Measurements from ENCODE around the gene CCNF.

The CCNF gene

GRCh38 chr16:2471016-2471652 lies 41.9 kb downstream of the CCNF start, which contains the start of gene NTN3 (continued):
- TF ChIP-seq ZNF10 (tag by site-specific recombination; IDR thresholded peaks at IDR 0.05): peak; percentile 5; the same call in 1 of the 2 replicates
- TF ChIP-seq ZNF324 (tag by site-specific recombination; IDR thresholded peaks at IDR 0.05): no peak
- TF ChIP-seq, protein P1, sequence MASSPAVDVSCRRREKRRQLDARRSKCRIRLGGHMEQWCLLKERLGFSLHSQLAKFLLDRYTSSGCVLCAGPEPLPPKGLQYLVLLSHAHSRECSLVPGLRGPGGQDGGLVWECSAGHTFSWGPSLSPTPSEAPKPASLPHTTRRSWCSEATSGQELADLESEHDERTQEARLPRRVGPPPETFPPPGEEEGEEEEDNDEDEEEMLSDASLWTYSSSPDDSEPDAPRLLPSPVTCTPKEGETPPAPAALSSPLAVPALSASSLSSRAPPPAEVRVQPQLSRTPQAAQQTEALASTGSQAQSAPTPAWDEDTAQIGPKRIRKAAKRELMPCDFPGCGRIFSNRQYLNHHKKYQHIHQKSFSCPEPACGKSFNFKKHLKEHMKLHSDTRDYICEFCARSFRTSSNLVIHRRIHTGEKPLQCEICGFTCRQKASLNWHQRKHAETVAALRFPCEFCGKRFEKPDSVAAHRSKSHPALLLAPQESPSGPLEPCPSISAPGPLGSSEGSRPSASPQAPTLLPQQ (tag by site-specific recombination; IDR thresholded peaks at IDR 0.05): peak; percentile 9
- TF ChIP-seq ZFHX2 (tag by site-specific recombination; conservative IDR thresholded peaks at IDR 0.05): peak; percentile 94
- no peak for TF ChIP-seq ZNF555 (tag by site-specific recombination; conservative IDR thresholded peaks at IDR 0.05)
- TF ChIP-seq ZNF626 (tag by site-specific recombination; IDR thresholded peaks at IDR 0.05): no peak
- TF ChIP-seq WT1 (tag by site-specific recombination; IDR thresholded peaks at IDR 0.05): no peak
- TF ChIP-seq, protein P2, sequence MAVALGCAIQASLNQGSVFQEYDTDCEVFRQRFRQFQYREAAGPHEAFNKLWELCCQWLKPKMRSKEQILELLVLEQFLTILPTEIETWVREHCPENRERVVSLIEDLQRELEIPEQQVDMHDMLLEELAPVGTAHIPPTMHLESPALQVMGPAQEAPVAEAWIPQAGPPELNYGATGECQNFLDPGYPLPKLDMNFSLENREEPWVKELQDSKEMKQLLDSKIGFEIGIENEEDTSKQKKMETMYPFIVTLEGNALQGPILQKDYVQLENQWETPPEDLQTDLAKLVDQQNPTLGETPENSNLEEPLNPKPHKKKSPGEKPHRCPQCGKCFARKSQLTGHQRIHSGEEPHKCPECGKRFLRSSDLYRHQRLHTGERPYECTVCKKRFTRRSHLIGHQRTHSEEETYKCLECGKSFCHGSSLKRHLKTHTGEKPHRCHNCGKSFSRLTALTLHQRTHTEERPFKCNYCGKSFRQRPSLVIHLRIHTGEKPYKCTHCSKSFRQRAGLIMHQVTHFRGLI (tag by site-specific recombination; IDR thresholded peaks at IDR 0.05): no peak
- TF ChIP-seq ZNF366 (tag by site-specific recombination; conservative IDR thresholded peaks at IDR 0.05): no peak
- TF ChIP-seq, protein P3, sequence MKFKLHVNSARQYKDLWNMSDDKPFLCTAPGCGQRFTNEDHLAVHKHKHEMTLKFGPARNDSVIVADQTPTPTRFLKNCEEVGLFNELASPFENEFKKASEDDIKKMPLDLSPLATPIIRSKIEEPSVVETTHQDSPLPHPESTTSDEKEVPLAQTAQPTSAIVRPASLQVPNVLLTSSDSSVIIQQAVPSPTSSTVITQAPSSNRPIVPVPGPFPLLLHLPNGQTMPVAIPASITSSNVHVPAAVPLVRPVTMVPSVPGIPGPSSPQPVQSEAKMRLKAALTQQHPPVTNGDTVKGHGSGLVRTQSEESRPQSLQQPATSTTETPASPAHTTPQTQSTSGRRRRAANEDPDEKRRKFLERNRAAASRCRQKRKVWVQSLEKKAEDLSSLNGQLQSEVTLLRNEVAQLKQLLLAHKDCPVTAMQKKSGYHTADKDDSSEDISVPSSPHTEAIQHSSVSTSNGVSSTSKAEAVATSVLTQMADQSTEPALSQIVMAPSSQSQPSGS (tag by site-specific recombination; IDR thresholded peaks at IDR 0.05; ENCODE audit: low read depth): no peak
- no peak for TF ChIP-seq ZNF76 (tag by site-specific recombination; IDR thresholded peaks at IDR 0.05; ENCODE audit: borderline replicate concordance, low read depth)
- TF ChIP-seq ZNF174 (tag by site-specific recombination; IDR thresholded peaks at IDR 0.05): no peak
- 0 out of 2 replicates have a peak, but pooled peaks have one; percentile 8 for TF ChIP-seq SP7 (tag by site-specific recombination; IDR thresholded peaks at IDR 0.05)
- no peak for TF ChIP-seq ZNF341 (tag by site-specific recombination; IDR thresholded peaks at IDR 0.05; ENCODE audit: low read depth)
- TF ChIP-seq, protein P4, sequence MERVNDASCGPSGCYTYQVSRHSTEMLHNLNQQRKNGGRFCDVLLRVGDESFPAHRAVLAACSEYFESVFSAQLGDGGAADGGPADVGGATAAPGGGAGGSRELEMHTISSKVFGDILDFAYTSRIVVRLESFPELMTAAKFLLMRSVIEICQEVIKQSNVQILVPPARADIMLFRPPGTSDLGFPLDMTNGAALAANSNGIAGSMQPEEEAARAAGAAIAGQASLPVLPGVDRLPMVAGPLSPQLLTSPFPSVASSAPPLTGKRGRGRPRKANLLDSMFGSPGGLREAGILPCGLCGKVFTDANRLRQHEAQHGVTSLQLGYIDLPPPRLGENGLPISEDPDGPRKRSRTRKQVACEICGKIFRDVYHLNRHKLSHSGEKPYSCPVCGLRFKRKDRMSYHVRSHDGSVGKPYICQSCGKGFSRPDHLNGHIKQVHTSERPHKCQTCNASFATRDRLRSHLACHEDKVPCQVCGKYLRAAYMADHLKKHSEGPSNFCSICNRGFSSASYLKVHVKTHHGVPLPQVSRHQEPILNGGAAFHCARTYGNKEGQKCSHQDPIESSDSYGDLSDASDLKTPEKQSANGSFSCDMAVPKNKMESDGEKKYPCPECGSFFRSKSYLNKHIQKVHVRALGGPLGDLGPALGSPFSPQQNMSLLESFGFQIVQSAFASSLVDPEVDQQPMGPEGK (tag by site-specific recombination; IDR thresholded peaks at IDR 0.05): 0 out of 2 replicates have a peak, but pooled peaks have one; percentile 9
- peak; percentile 36; the same call in 1 of the 2 replicates for TF ChIP-seq IKZF3 (tag by site-specific recombination; IDR thresholded peaks at IDR 0.05)
- TF ChIP-seq ZNF404 (tag by site-specific recombination; IDR thresholded peaks at IDR 0.05): no peak
- peak; percentile 78 for TF ChIP-seq KLF1 (tag by site-specific recombination; IDR thresholded peaks at IDR 0.05)
- TF ChIP-seq ZFP3 (tag by site-specific recombination; IDR thresholded peaks at IDR 0.05; ENCODE audit: low read depth): no peak
- no peak for TF ChIP-seq CTCF (tag by site-specific recombination; IDR thresholded peaks at IDR 0.05)
- TF ChIP-seq ZBTB8A (tag by site-specific recombination; IDR thresholded peaks at IDR 0.05): peak; percentile 76; the same call in 1 of the 2 replicates
- TF ChIP-seq, protein P5, sequence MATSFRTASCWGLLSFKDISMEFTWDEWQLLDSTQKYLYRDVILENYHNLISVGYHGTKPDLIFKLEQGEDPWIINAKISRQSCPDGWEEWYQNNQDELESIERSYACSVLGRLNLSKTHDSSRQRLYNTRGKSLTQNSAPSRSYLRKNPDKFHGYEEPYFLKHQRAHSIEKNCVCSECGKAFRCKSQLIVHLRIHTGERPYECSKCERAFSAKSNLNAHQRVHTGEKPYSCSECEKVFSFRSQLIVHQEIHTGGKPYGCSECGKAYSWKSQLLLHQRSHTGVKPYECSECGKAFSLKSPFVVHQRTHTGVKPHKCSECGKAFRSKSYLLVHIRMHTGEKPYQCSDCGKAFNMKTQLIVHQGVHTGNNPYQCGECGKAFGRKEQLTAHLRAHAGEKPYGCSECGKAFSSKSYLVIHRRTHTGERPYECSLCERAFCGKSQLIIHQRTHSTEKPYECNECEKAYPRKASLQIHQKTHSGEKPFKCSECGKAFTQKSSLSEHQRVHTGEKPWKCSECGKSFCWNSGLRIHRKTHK (tag by site-specific recombination; IDR thresholded peaks at IDR 0.05): no peak
- TF ChIP-seq EGR2 (tag by site-specific recombination; IDR thresholded peaks at IDR 0.05; ENCODE audit: low read depth): peak; percentile 54
- no peak for TF ChIP-seq GLI2 (tag by site-specific recombination; IDR thresholded peaks at IDR 0.05; ENCODE audit: borderline replicate concordance, low read depth)
- TF ChIP-seq BCL11B (tag by site-specific recombination; IDR thresholded peaks at IDR 0.05; ENCODE audit: low read depth): no peak
- TF ChIP-seq ZNF560 (tag by site-specific recombination; IDR thresholded peaks at IDR 0.05; ENCODE audit: borderline replicate concordance): no peak
- TF ChIP-seq ZNF223 (tag by site-specific recombination; IDR thresholded peaks at IDR 0.05): no peak
- TF ChIP-seq ZNF138 (tag by site-specific recombination; IDR thresholded peaks at IDR 0.05; ENCODE audit: borderline replicate concordance): no peak

All from HEK293 (cell line).